ENCODE results near the gene TMF1.

GRCh38 chr3:69087030-69087791 lies 35.1 kb upstream of the TMF1 start:
- TF ChIP-seq EZH2 (IDR thresholded peaks at IDR 0.05; ENCODE audit: insufficient read depth, poor library complexity, severe bottlenecking) (no peak), EZH2phosphoT487 (IDR thresholded peaks at IDR 0.05; ENCODE audit: insufficient read depth, low read depth) (no peak)
